Glomerular visceral epithelial cell (primary cell): ENCODE measurements around the gene TTLL10.

Experiments used
- DNase-seq: peaks from one replicate; pipeline ENCODE4 v3.0.0-alpha.2; 2016; ENCODE audit errors: extremely low spot score

Gene TTLL10

DNA sequence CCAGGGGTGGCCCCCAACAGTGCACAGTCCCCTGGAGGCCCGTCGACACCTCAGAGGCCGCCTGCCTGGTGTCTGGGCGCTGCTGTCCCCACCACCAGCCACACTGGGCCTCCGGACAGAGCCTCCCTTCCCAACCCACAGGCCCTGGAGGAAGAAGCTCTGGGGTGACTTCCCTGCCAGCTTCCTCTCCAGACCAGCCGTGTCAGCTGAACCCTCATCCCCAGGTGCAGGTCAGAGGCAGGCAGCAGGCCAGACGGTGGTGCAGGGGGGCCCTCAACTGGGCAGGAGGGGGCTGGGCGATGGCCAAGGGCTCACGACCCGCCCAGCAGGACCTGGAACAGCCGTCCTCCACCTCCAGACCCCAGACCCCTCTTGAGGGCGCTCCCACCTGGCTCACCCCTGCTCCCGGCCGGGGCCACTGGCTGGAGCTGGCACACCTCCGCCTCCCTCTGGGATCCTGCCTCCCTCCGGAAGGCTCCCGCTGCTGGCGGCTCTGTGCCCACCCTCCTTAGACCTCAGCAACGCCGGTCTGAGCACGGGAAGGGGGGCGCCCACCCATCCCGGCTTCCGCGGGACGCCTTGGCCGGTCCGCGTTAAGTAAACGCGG is 32.2 kb downstream of the TTLL10 start:
- DNase-seq, result no peak

DNA sequence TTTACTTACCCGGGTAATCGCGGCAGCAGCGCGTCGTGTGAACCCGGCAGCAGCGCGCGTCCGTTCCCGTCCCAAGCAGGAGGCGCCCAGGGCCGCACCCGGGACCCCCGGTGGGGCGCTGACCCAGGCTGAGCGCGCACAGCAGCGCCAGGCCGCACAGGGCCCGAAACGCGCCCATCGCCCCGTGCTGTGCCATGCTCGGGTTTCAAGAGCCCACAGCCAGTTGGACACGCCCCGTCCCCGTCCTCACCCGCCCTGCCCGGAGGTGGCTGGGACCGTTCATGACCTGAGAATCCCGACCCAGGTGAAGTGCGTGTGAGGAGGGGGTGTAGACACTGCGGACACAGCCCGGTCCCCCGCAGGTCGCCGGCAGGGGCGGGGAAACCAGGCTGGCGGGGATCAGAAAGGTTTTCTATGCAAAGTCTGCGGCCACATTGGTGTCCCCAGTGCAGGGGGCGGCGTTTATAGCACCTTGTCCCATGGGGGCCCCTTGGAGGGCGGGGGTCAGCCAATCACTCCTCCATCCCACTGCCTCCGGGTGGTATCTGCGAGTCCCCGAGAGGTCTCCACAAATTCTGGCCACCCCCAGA is 32.8 kb downstream of the TTLL10 start, which contains the start of gene TNFRSF18:
Gene TNFRSF18 (minus strand): TSS at position 217 of the 590 bp plus-strand sequence. CDS start 21 bp downstream, at position 196.
- no peak for DNase-seq

GRCh38 chr1:1206966-1207531 is 33.4 kb downstream of the TTLL10 start:
- no peak for DNase-seq

DNA sequence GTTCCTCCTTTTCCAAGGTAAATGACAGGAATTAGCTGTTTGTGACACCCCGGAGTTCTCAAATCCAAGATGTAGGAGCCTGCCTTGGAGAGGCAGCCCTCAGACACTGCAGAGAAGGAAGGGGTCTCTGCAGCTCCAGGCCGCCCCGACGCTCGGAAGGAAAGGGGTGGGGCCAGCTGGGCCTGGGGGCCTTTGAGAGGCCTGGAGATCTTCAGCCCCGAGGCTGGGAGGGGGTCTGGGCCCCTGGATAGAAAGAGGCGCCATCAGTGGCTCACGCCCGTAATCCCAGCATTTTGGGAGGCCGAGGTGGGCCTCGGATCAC is 33.9 kb downstream of the TTLL10 start:
- DNase-seq, result no peak

- peak; percentile 45 for DNase-seq
Observed at GRCh38 chr1:1208713-1209433, 35.2 kb downstream of the TTLL10 start.

GRCh38 chr1:1210726-1211540 is 37.3 kb downstream of the TTLL10 start:
- DNase-seq, result no peak

GRCh38 chr1:1211541-1212441 is 38.1 kb downstream of the TTLL10 start:
- DNase-seq, result no peak

- no peak for DNase-seq
Observed at GRCh38 chr1:1212780-1213344, 39.2 kb downstream of the TTLL10 start.

GRCh38 chr1:1213345-1214265 is 39.9 kb downstream of the TTLL10 start, which contains the start of gene TNFRSF4:
TSS of gene TNFRSF4 (minus strand) at chr1:1214153. CDS start at chr1:1214127, 26 bp downstream.
- no peak for DNase-seq

GRCh38 chr1:1215080-1215676 is 41.5 kb downstream of the TTLL10 start:
- no peak for DNase-seq

- no peak for DNase-seq
Observed at GRCh38 chr1:1215881-1216605, 42.4 kb downstream of the TTLL10 start.

DNA sequence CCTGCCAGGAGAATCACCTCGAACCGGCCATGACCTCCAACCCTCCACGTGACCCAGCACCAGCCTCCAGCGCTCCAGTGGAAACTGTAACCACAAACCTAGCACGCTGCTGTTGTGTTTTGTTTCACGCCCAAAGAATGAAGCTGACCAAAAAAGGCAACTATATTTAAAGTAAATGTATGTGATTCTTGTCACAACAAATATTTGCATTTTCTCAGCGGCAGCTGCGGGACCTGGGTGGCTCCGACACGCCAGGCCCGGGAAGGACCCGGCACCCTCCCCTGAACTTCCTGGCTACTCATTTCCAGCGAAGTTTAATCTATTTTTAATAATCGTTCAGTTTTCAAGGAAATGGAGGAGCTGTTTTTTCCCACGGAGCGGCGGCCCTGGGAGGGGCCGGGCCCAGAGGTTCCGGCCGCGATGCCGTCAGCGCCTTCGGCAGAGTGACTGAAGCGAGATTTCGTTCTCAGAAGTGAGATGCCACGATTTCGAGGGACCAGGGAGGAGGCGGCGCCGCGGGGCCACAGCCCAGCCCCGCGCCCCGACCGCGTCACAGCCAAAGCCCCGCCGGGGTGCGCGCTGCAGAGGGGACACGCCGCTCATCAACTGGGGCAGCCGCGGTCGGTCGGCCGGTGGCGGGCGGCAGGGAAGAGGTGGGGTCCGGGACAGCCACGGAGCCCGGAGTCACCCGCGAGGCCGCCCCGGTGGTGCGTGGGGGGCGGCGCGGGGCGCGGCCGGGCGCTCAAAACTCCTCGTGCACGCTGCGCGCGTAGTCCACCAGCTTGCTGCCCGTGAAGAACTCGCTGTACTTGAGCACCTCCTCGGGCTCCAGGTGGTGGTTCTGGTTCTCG is 43.3 kb downstream of the TTLL10 start:
- DNase-seq, result no peak

- DNase-seq, result peak; percentile 26
Observed at GRCh38 chr1:1217621-1218523, 44.2 kb downstream of the TTLL10 start.

GRCh38 chr1:1218524-1219200 is 45.0 kb downstream of the TTLL10 start:
- no peak for DNase-seq

DNA sequence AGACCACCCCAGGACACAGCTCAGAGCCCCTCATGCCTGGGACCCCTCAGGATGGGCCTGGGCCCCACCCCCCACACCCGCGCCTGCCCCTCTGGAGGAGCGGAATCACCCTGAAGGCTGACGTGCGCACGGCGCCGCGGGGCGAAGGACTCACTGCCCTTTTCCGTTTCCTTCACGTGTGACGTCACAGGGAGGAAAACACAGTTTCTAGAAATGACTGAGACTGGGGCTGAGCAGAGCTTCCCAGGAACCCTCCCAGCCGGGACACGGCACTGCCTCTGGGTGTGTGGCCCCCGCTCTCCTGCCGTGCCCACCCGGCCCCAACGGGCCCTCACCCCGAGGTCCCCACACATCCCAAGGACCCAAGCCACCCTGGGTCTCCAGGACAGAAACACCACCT is 45.7 kb downstream of the TTLL10 start:
- no peak for DNase-seq

GRCh38 chr1:1220197-1220596 is 46.5 kb downstream of the TTLL10 start:
- no peak for DNase-seq
